H1 (cell line): Measurements from ENCODE around the gene MCUR1. TPM values are rescaled to one million over a fixed set of nuclear protein-coding genes. Genes with fewer than 3 reads are reported as not detected.

Experiments
- BACH1 ChIP-seq: IDR thresholded peaks from 2 replicates; pipeline ENCODE4 v1.6.1; 2012; ENCODE audit warnings: low read length, improper control_type of control experiment
- BCL11A ChIP-seq, 2 experiments: IDR thresholded peaks; one replicate each; pipeline ENCODE4 v1.6.1; 2011; ENCODE audit warnings: low read depth in 2 of 2, low read length in 2 of 2, mild to moderate bottlenecking in 2 of 2
- CHD7 ChIP-seq: fragments of 300-600 bp; sonication (generic); IDR thresholded peaks from 2 replicates; pipeline ENCODE4 v1.7.1; 2012; ENCODE audit warnings: low read length, moderate library complexity, mild to moderate bottlenecking, inconsistent platforms; ENCODE audit not compliant: insufficient replicate concordance
- EZH2 ChIP-seq: fragments of 200-600 bp; sonication (generic); IDR thresholded peaks from 2 replicates; pipeline ENCODE4 v1.7.1; 2012; ENCODE audit warnings: low read depth, mild to moderate bottlenecking, moderate library complexity, low read length, inconsistent platforms; ENCODE audit not compliant: severe bottlenecking
- MAX ChIP-seq: IDR thresholded peaks from 2 replicates; pipeline ENCODE4 v1.6.1; 2012; ENCODE audit warnings: inconsistent platforms
- polyA plus RNA-seq, 7 experiments: library from polyadenylated mRNA; depleted of rRNA in 3 of 7; stranded (reverse) in 5 of 7; unstranded in 2 of 7; fragments of >200 nt in 5 of 7; fragments of 200-250 nt in 2 of 7; gene quantifications; 1 replicate in 5 of 7; 2 replicates in 1 of 7; 4 replicates in 1 of 7; pipeline versions ENCODE4 v1.2.1 to v1.2.3, GENCODE V29; 2011 to 2013; ENCODE audit warnings: missing spikeins in 2 of 7, mixed read lengths in 2 of 7
- total RNA-seq: library from RNA; stranded (reverse); fragmentation: NEBNext Ultra II Directional; extraction: Animal tissue kit (Norgen Biotek cat#: 25700); gene quantifications from 2 replicates; pipeline ENCODE4 v1.2.1, GENCODE V29; 2021

Gene MCUR1
- total and polyA plus RNA-seq, 2 of the 8 experiments (the other 6 are each of a cell fraction or from before 2014, with no cell fraction given) = 9.6 to 37.3 TPM

GRCh38 chr6:13764996-13765395 is 49.4 kb downstream of the MCUR1 start (continued):
- TF ChIP-seq CHD7 (no peak), EZH2 (no peak), BCL11A (IDR thresholded peaks at IDR 0.05; ENCODE audit: low read depth in 2 of 2, low read length in 2 of 2) (no peak), BACH1 (no peak), MAX (no peak)
